HepG2 (cell line): ENCODE measurements around the gene CD72.

Experiments used
- TF ChIP-seq, protein P1 (sequence below): sonication (generic); formaldehyde crosslinking; IDR thresholded peaks from 2 replicates; pipeline ENCODE4 v1.5.0; 2020; ENCODE audit warnings: mild to moderate bottlenecking, missing genetic modification reagents, moderate library complexity
- TF ChIP-seq, protein P2 (sequence below): sonication (generic); formaldehyde crosslinking; IDR thresholded peaks from 2 replicates; pipeline ENCODE4 v1.4.0; 2020; ENCODE audit warnings: mild to moderate bottlenecking, missing genetic modification reagents, borderline replicate concordance

DNA sequence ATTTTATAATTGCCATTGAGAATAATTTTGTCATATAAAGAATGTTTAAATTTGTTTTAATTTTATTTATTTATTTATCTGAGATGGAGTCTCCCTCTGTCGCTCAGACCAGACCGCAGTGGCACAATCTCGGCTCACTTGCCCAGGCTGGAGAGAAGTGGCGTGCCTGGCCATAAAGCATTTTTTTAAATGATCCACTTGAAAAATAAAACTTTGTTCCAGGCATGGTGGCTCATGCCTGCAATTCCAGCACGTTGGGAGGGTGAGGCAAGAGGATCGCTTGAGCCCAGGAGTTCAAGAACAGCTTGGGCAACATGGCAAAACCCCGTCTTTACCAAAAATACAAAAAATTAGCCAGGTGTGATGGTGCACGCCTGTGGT, 34.6 kb upstream of the CD72 start:
- TF ChIP-seq, protein P1, sequence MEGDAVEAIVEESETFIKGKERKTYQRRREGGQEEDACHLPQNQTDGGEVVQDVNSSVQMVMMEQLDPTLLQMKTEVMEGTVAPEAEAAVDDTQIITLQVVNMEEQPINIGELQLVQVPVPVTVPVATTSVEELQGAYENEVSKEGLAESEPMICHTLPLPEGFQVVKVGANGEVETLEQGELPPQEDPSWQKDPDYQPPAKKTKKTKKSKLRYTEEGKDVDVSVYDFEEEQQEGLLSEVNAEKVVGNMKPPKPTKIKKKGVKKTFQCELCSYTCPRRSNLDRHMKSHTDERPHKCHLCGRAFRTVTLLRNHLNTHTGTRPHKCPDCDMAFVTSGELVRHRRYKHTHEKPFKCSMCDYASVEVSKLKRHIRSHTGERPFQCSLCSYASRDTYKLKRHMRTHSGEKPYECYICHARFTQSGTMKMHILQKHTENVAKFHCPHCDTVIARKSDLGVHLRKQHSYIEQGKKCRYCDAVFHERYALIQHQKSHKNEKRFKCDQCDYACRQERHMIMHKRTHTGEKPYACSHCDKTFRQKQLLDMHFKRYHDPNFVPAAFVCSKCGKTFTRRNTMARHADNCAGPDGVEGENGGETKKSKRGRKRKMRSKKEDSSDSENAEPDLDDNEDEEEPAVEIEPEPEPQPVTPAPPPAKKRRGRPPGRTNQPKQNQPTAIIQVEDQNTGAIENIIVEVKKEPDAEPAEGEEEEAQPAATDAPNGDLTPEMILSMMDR, result no peak
- TF ChIP-seq, protein P2, sequence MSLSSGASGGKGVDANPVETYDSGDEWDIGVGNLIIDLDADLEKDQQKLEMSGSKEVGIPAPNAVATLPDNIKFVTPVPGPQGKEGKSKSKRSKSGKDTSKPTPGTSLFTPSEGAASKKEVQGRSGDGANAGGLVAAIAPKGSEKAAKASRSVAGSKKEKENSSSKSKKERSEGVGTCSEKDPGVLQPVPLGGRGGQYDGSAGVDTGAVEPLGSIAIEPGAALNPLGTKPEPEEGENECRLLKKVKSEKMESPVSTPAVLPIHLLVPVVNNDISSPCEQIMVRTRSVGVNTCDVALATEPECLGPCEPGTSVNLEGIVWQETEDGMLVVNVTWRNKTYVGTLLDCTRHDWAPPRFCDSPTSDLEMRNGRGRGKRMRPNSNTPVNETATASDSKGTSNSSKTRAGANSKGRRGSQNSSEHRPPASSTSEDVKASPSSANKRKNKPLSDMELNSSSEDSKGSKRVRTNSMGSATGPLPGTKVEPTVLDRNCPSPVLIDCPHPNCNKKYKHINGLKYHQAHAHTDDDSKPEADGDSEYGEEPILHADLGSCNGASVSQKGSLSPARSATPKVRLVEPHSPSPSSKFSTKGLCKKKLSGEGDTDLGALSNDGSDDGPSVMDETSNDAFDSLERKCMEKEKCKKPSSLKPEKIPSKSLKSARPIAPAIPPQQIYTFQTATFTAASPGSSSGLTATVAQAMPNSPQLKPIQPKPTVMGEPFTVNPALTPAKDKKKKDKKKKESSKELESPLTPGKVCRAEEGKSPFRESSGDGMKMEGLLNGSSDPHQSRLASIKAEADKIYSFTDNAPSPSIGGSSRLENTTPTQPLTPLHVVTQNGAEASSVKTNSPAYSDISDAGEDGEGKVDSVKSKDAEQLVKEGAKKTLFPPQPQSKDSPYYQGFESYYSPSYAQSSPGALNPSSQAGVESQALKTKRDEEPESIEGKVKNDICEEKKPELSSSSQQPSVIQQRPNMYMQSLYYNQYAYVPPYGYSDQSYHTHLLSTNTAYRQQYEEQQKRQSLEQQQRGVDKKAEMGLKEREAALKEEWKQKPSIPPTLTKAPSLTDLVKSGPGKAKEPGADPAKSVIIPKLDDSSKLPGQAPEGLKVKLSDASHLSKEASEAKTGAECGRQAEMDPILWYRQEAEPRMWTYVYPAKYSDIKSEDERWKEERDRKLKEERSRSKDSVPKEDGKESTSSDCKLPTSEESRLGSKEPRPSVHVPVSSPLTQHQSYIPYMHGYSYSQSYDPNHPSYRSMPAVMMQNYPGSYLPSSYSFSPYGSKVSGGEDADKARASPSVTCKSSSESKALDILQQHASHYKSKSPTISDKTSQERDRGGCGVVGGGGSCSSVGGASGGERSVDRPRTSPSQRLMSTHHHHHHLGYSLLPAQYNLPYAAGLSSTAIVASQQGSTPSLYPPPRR (CRISPR knock-in tag), result no peak
